ENCODE measurements around the gene CALML4. TPM values are rescaled to one million over a fixed set of nuclear protein-coding genes. Genes with fewer than 3 reads are reported as not detected.

Gene CALML4
- total RNA-seq, 3 donors from 2014 or later (not counting 1 experiment from before 2014, with no cell fraction given) = 2.1 to 3.9 (median 3.7) TPM

GRCh38 chr15:68199340-68199739, 5.8 kb downstream of the CALML4 start:
- TF ChIP-seq CTCF (IDR thresholded peaks at IDR 0.05) = no peak
- ATAC-seq (no peak), DNase-seq (no peak)
- Mint-ChIP-seq H3K36me3 (no peaks in the 10 kb centered on the region), H3K27me3 (ENCODE audit: low read depth in 2 of 2) (no peaks in the 10 kb centered on the region), H3K4me1 (peaks cover 0 to 11% of the 10 kb centered on the region in 2 donors), H3K27ac (peak overlapping the region in 1 of 2 donors; percentile 70), H3K9me3 (no peaks in the 10 kb centered on the region), H3K4me3 (no peak overlapping the region)
- Histone ChIP-seq H3K4me3 (ENCODE audit: low read length) (no peak overlapping the region), H3K36me3 (ENCODE audit: control insufficient read depth, insufficient read depth, low read length) (no peaks in the 10 kb centered on the region), H3K27ac (ENCODE audit: low read length) (no peak overlapping the region), H3K4me1 (ENCODE audit: control insufficient read depth, insufficient read depth, low read length) (peaks cover 3% of the 10 kb centered on the region), H3K27me3 (ENCODE audit: control insufficient read depth, insufficient read depth, low read length) (no peaks in the 10 kb centered on the region), H3K9me3 (ENCODE audit: control insufficient read depth, insufficient read depth, low read length) (no peaks in the 10 kb centered on the region)
- intact Hi-C loops (cut with micrococcal nuclease) = no loop called here
- WGBS (ENCODE audit: insufficient coverage) = 86% methylated on average over 11 of the region's 11 CpGs

DNA sequence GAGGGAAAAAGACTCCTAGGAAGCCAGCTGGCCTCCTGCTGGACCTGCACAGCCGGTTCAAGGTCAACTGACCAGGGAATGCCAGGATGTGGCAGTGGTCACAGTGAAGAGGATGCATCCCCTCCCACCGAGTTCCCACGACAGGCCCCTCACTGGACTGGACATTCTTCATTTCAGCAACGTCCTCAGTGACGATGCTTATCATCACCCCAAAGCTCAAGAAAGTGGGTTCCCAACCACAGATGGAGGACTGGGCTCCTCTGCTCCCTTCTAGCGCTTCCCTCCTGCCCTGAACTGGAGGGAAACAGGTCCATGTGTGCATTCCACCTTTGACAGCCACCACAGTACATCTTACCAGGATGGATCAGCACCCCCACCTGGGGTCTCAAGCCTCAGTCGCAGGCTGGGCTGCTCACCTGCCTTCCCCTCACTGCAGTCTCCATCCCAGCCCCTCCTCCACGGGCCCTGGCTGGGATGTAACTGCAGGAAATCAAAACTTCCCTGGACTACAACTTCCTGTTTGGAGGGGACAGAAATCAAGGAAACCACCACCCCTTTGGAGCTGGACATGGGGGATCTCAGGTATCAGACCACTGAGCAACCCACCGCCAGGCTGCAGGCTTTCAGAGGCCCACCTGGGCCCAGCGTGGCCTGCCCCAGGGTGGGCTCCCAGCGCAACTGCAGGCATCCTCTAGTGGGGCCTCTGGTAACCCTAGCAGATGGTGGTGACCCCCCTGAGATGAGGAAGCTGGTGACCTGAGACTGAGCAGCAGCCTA, 7.3 kb downstream of the CALML4 start:
- H3K36me3 Mint-ChIP-seq = no peaks in the 10 kb centered on the region
- H3K4me3 Mint-ChIP-seq = no peak overlapping the region
- 93% methylated on average over 11 of the region's 11 CpGs for whole genome bisulfite sequencing (ENCODE audit: insufficient coverage)

DNA sequence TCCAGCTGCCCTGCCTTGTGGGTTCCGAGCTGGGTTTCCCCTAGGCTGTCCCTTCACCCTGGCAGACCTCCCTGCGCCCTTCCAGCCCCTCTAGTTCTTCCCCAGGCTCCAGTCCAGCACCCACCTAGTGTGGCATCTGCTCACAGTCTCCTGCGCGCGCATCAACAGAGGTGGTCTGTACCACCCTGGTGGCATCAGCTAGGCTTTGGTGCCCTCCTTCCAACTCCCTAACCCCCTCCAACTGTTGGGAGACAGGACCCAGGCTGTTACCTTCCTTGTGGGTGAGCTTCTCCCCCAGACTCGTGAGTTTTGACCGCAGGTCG, 8.0 kb downstream of the CALML4 start:
- H3K27me3 Mint-ChIP-seq (ENCODE audit: low read depth in 2 of 2) = no peaks in the 10 kb centered on the region

More for the DNA sequence above, 7.3 kb downstream of the CALML4 start:
- H3K27ac Mint-ChIP-seq = peak overlapping the region in 1 of 2 donors; percentile 38
- Histone ChIP-seq H3K4me3 (ENCODE audit: low read length) (no peak overlapping the region), H3K9me3 (ENCODE audit: control insufficient read depth, insufficient read depth, low read length) (no peaks in the 10 kb centered on the region), H3K36me3 (ENCODE audit: control insufficient read depth, insufficient read depth, low read length) (peaks cover 2% of the 10 kb centered on the region), H3K4me1 (ENCODE audit: control insufficient read depth, insufficient read depth, low read length) (peaks cover 3% of the 10 kb centered on the region), H3K27ac (ENCODE audit: low read length) (no peak overlapping the region), H3K27me3 (ENCODE audit: control insufficient read depth, insufficient read depth, low read length) (no peaks in the 10 kb centered on the region)
- no peaks in the 10 kb centered on the region for H3K27me3 Mint-ChIP-seq (ENCODE audit: low read depth in 2 of 2)
- no peak for ATAC-seq
- TF ChIP-seq CTCF (IDR thresholded peaks at IDR 0.05) = no peak
- intact Hi-C loops (cut with micrococcal nuclease) = no loop called here
- no peak for DNase-seq
- H3K4me1 Mint-ChIP-seq = peaks cover 0 to 16% of the 10 kb centered on the region in 2 donors
- H3K9me3 Mint-ChIP-seq = no peaks in the 10 kb centered on the region

More for the DNA sequence above, 8.0 kb downstream of the CALML4 start:
- no peaks in the 10 kb centered on the region for H3K9me3 Mint-ChIP-seq
- DNase-seq (no peak), ATAC-seq (no peak)
- H3K4me3 Mint-ChIP-seq = no peak overlapping the region
- no peaks in the 10 kb centered on the region for H3K36me3 Mint-ChIP-seq
- no peaks in the 10 kb centered on the region for H3K27me3 ChIP-seq (ENCODE audit: control insufficient read depth, insufficient read depth, low read length)
- 97% methylated on average over 8 of the region's 8 CpGs for WGBS (ENCODE audit: insufficient coverage)
- H3K9me3 ChIP-seq (ENCODE audit: control insufficient read depth, insufficient read depth, low read length) = no peaks in the 10 kb centered on the region
- H3K4me3 ChIP-seq (ENCODE audit: low read length) = no peak overlapping the region
- peaks cover 3% of the 10 kb centered on the region for H3K36me3 ChIP-seq (ENCODE audit: control insufficient read depth, insufficient read depth, low read length)
- intact Hi-C loops (cut with micrococcal nuclease) = no loop called here
- no peak overlapping the region for H3K27ac ChIP-seq (ENCODE audit: low read length)
- TF ChIP-seq CTCF (IDR thresholded peaks at IDR 0.05) = no peak
- H3K4me1 Mint-ChIP-seq = peaks cover 0 to 18% of the 10 kb centered on the region in 2 donors
- H3K4me1 ChIP-seq (ENCODE audit: control insufficient read depth, insufficient read depth, low read length) = peaks cover 3% of the 10 kb centered on the region
- H3K27ac Mint-ChIP-seq = peak overlapping the region in 1 of 2 donors; percentile 38
